ENCODE data around the gene ALK.

DNA sequence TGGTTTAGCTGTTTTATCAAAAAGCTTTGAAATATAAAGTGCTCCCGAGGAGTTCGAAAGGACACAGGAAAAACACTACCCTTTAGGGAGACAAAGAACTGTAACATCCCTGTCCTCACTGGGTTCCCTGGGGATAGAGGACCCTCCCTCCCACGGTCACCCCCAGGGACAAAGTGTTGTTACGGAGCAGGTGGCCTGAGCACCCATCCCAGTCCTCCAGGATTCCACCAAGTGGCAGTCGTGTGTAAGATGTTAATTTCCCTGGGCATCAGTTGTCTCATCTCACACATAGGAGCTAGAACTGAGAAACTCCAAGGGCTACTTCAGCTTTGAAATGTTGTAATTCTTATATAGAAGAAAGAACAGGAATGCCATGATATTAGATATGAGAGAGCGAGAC is 137.7 kb downstream of the ALK start:
- TF ChIP-seq CTCF (IDR thresholded peaks at IDR 0.05) (no peak), POLR2A (IDR thresholded peaks at IDR 0.05) (no peak)

All from Peyer's patch (tissue), 4 donors.